K562 (cell line): ENCODE results near the gene OR8A1. TPM values are rescaled to one million over a fixed set of nuclear protein-coding genes. Genes with fewer than 3 reads are reported as not detected.
A peak's percentile ranks its signal among the peaks of the same experiment; 100 is the strongest.

Experiments used
- ATAC-seq: fragments of 200-7000 bp; cut with Tn5 transposase; 3 replicates; pipeline ENCODE4 v1.9.1; 2020; ENCODE audit warnings: moderate library complexity
- BruUV-seq: library from RNA; stranded (reverse); fragments of 400-500 nt; replicated peaks from 2 replicates; lab custom pipeline; 2021; lab: Mats Ljungman, UMichigan
- CTCF ChIA-PET: fragments of 300-600 bp; formaldehyde crosslinking; extraction: SDS; loops from one replicate; lab custom pipeline; 2021; ENCODE audit warnings: low intra/inter-chr PET ratio; lab: Yijun Ruan, JAX
- POLR2A ChIA-PET: fragments of 300-600, 350-650 bp; sonication (Branson Sonifier 250); formaldehyde crosslinking; extraction: SDS; loops from one replicate; lab custom pipeline; 2021; ENCODE audit warnings: antibody characterized with exemption, inconsistent platforms; lab: Yijun Ruan, JAX
- DNase-seq, 4 experiments: peaks; one replicate each; pipeline versions ENCODE4 v3.0.0 to v3.0.0-alpha.2; 2011 to 2018; ENCODE audit warnings: low spot score in 3 of 4, mixed read lengths in 3 of 4; ENCODE audit errors: extremely low read depth in 1 of 4
- FAIRE-seq: peaks from 2 replicates; lab custom pipeline; 2011; peaks lifted over from hg19 to GRCh38; lab: Jason Lieb, UNC
- H2AFZ ChIP-seq: 2 replicates; pipeline ENCODE4 v1.6.0; 2011; ENCODE audit warnings: low read depth, low read length, control low read depth, inconsistent platforms
- H3K27ac ChIP-seq: fragments of 200-600 bp; 3 replicates; pipeline ENCODE4 v1.8.0; 2011; ENCODE audit warnings: low read depth, mild to moderate bottlenecking, control low read depth, inconsistent platforms, low read length, moderate library complexity, mixed read lengths; ENCODE audit errors: extremely low read depth
- H3K27me3 ChIP-seq, 2 experiments: fragments of 300-600 bp in 1 of 2; 2 replicates in 1 of 2; 3 replicates in 1 of 2; pipeline versions ENCODE4 v1.6.0 to v1.8.0; 2011; ENCODE audit warnings: inconsistent platforms in 2 of 2, low read length in 2 of 2, mild to moderate bottlenecking in 1 of 2, mixed read lengths in 1 of 2, moderate library complexity in 1 of 2; ENCODE audit not compliant: control insufficient read depth in 2 of 2, insufficient read depth in 2 of 2
- H3K36me3 ChIP-seq: fragments of 300-600 bp; 3 replicates; pipeline ENCODE4 v1.8.0; 2011; ENCODE audit warnings: mild to moderate bottlenecking, low read length, inconsistent platforms; ENCODE audit not compliant: control insufficient read depth, insufficient read depth
- H3K4me1 ChIP-seq, 2 experiments: fragments of 200-600 bp in 1 of 2; replicated peaks in 1 of 2; 2 replicates in 1 of 2; 3 replicates in 1 of 2; pipeline versions ENCODE4 v1.5.1 to v1.8.0; 2011; ENCODE audit warnings: inconsistent platforms in 2 of 2, low read length in 2 of 2, mild to moderate bottlenecking in 1 of 2, mixed read lengths in 1 of 2, moderate library complexity in 1 of 2; ENCODE audit not compliant: control insufficient read depth in 2 of 2, insufficient read depth in 2 of 2
- H3K4me2 ChIP-seq: 2 replicates; pipeline ENCODE4 v1.6.1; 2011; ENCODE audit warnings: low read length, control low read depth, inconsistent platforms, mixed read lengths; ENCODE audit not compliant: insufficient read depth
- H3K4me3 ChIP-seq: fragments of 200-600 bp; sonication (generic), shearing (Covaris generic); 2 replicates; pipeline ENCODE4 v1.5.1; 2016; ENCODE audit warnings: control low read depth, inconsistent platforms
- H3K79me2 ChIP-seq: fragments of 200-600 bp; 3 replicates; pipeline ENCODE4 v1.8.0; 2011; ENCODE audit warnings: low read length, inconsistent platforms; ENCODE audit not compliant: control insufficient read depth, insufficient read depth
- H3K9ac ChIP-seq, 2 experiments: 2 replicates each; pipeline versions ENCODE4 v1.6.0 to v1.6.1; 2011; ENCODE audit warnings: low read depth in 2 of 2, low read length in 2 of 2, control low read depth in 1 of 2, inconsistent platforms in 1 of 2, mild to moderate bottlenecking in 1 of 2, mixed read lengths in 1 of 2; ENCODE audit not compliant: insufficient read depth in 1 of 2
- H3K9me1 ChIP-seq: one replicate; pipeline ENCODE4 v1.6.0; 2011; ENCODE audit warnings: inconsistent platforms, mild to moderate bottlenecking, low read length, moderate library complexity; ENCODE audit not compliant: control insufficient read depth, insufficient read depth
- H3K9me3 ChIP-seq: replicated peaks from 2 replicates; pipeline ENCODE4 v1.5.1; 2011; ENCODE audit warnings: low read depth, low read length, inconsistent platforms; ENCODE audit not compliant: control insufficient read depth, insufficient read depth
- H4K20me1 ChIP-seq: replicated peaks from 2 replicates; pipeline ENCODE4 v1.6.1; 2011; ENCODE audit warnings: low read length, inconsistent platforms, mixed read lengths; ENCODE audit not compliant: control insufficient read depth, insufficient read depth
- DPF2 ChIP-seq: fragments of 450-650 bp; IDR thresholded peaks from 2 replicates; pipeline ENCODE4 v1.6.1; 2016
- GABPB2 ChIP-seq: fragments of 250-450 bp; sonication (Bioruptor Pico); conservative IDR thresholded peaks from 2 replicates; pipeline ENCODE4 v1.5.1; 2021; ENCODE audit warnings: mild to moderate bottlenecking
- MYNN ChIP-seq, 2 experiments: sonication (generic); formaldehyde crosslinking in 1 of 2; IDR thresholded peaks; 2 replicates each; pipeline versions ENCODE4 v1.5.0 to v1.6.1; 2016 to 2020; ENCODE audit warnings: antibody characterized with exemption in 1 of 2, missing genetic modification reagents in 1 of 2
- NELFE ChIP-seq: IDR thresholded peaks from 2 replicates; pipeline ENCODE4 v1.6.1; 2011; ENCODE audit warnings: mild to moderate bottlenecking; ENCODE audit not compliant: insufficient read depth, insufficient read length
- POLR2H ChIP-seq: IDR thresholded peaks from 2 replicates; pipeline ENCODE4 v1.6.1; 2016; ENCODE audit warnings: missing genetic modification characterization, low read depth, mild to moderate bottlenecking, control low read depth, missing compliant biosample characterization, moderate library complexity
- RAD21 ChIP-seq, 2 experiments: fragments of 250-450 bp in 1 of 2; fragments of 450-650 bp in 1 of 2; sonication (Bioruptor Pico) in 1 of 2; formaldehyde crosslinking in 1 of 2; IDR thresholded peaks in 1 of 2; conservative IDR thresholded peaks in 1 of 2; 2 replicates each; pipeline versions ENCODE4 v1.4.0 to v1.8.0; 2020 to 2022; ENCODE audit warnings: mild to moderate bottlenecking in 2 of 2, moderate library complexity in 1 of 2
- ZMIZ1 ChIP-seq, 2 experiments: fragments of 150-350 bp in 1 of 2; IDR thresholded peaks; 2 replicates each; pipeline ENCODE4 v1.6.1; 2012 to 2016; ENCODE audit warnings: low read depth in 2 of 2, low read length in 2 of 2, mild to moderate bottlenecking in 1 of 2, moderate library complexity in 1 of 2
- WGBS: fragments of 100-300 bp; shearing (Covaris generic); methylation state at CpG from one replicate; pipeline ENCODE4 v1.1.6; 2016; ENCODE audit warnings: low coverage, mixed read lengths; ENCODE audit not compliant: insufficient coverage; ENCODE audit errors: missing lambda C conversion rate; 5-methylcytosine and 5-hydroxymethylcytosine counted together
- in situ Hi-C: fragments of 300-500 bp; cut with MboI; formaldehyde crosslinking; loops from 4 replicates; pipeline ENCODE4 v1.15.0; 2018; ENCODE audit warnings: inconsistent platforms, mixed read lengths
- intact Hi-C: fragments of 100-400 bp; cut with micrococcal nuclease; formaldehyde crosslinking; loops from 2 replicates; pipeline ENCODE4 v1.14.2; 2022
- polyA plus RNA-seq, 8 experiments: library from polyadenylated mRNA; depleted of rRNA in 4 of 8; stranded (reverse) in 5 of 8; unstranded in 3 of 8; fragments of >200 nt; fragmentation: Nextera tagmentation in 2 of 8; fragmentation: Illumina TruSeq in 1 of 8; extraction: Ambion mirVana in 2 of 8; extraction: Trizol in 1 of 8; gene quantifications; 2 replicates each; pipeline versions ENCODE4 v1.2.1 to v1.2.3, GENCODE V29; 2011 to 2014; ENCODE audit warnings: inconsistent platforms in 1 of 8, missing spikeins in 1 of 8
- total RNA-seq, 7 experiments: library from RNA; depleted of rRNA in 6 of 7; stranded (reverse); fragments of >200 nt in 6 of 7; fragmentation: Illumina TruSeq in 2 of 7; extraction: Trizol in 2 of 7; gene quantifications; 2 replicates each; pipeline versions ENCODE4 v1.2.1 to v1.2.3, GENCODE V29; 2011 to 2021; ENCODE audit warnings: low replicate concordance in 1 of 7

Gene OR8A1
- total and polyA plus RNA-seq, 9 of the 15 experiments (the other 6 are each of a cell fraction or from before 2014, with no cell fraction given) = 0.27 to 2.7 (median 1.4) TPM

- no peak for TF ChIP-seq GABPB2 (CRISPR knock-in tag)
- no peak for TF ChIP-seq MYNN (IDR thresholded peaks at IDR 0.05)
- no peak for TF ChIP-seq MYNN (CRISPR knock-in tag; IDR thresholded peaks at IDR 0.05)
- no peak for TF ChIP-seq NELFE
- TF ChIP-seq ZMIZ1 (IDR thresholded peaks at IDR 0.05; ENCODE audit: low read depth in 2 of 2, low read length in 2 of 2) = no peak
- TF ChIP-seq DPF2 = no peak
- TF ChIP-seq POLR2H (tag) = no peak
- 0 out of 4 replicates have a peak, but pooled peaks of 1 of the 2 experiments have one; percentile 12 for TF ChIP-seq RAD21 (CRISPR knock-in tag; conservative IDR thresholded peaks at IDR 0.05 in 1 of 2, IDR thresholded peaks at IDR 0.05 in 1 of 2)
Observed at GRCh38 chr11:124577716-124578427, 8.1 kb downstream of the OR8A1 start.

More at GRCh38 chr11:124577716-124578427, 8.1 kb downstream of the OR8A1 start:
- H2AFZ ChIP-seq = no peak overlapping the region
- intact Hi-C loops = no loop called here
- DNase-seq (no peak), ATAC-seq (no peak), FAIRE-seq (no peak)
- H3K4me1 ChIP-seq = peaks cover 0 to 5% of the 10 kb centered on the region in 2 experiments; a peak in 3 of 5 replicates
- no peaks in the 10 kb centered on the region for H3K27me3 ChIP-seq
- H3K4me2 ChIP-seq = no peak overlapping the region
- in situ Hi-C loops = loop anchor here (25.0 kb wide), 1 partner anchor 516 kb away; no protein-coding TSS in a partner anchor
- no peaks in the 10 kb centered on the region for H3K79me2 ChIP-seq
- WGBS = 17% methylated on average over 6 of the region's 6 CpGs
- H3K9me1 ChIP-seq = no peaks in the 10 kb centered on the region
- no TSS peak for BruUV-seq
- no peaks in the 10 kb centered on the region for H3K36me3 ChIP-seq
- no peak overlapping the region for H3K27ac ChIP-seq
- H3K4me3 ChIP-seq = no peak overlapping the region
- H4K20me1 ChIP-seq = no peaks in the 10 kb centered on the region
- CTCF ChIA-PET = interaction anchor here (0.8 kb wide), 1 partner anchor 163 kb away, joined by 4 read pairs; no protein-coding TSS in a partner anchor
- POLR2A ChIA-PET = interaction anchor here (1.1 kb wide), 1 partner anchor 221 kb away, joined by 4 read pairs; no protein-coding TSS in a partner anchor
- H3K9ac ChIP-seq = no peak overlapping the region
- no peaks in the 10 kb centered on the region for H3K9me3 ChIP-seq
